ENCODE data around the gene ZNF628. TPM values are rescaled to one million over a fixed set of nuclear protein-coding genes. Genes with fewer than 3 reads are reported as not detected.
A peak's percentile ranks its signal among the peaks of the same experiment; 100 is the strongest.

Gene ZNF628
- total RNA-seq, 1 experiment from 2014 or later = 12.3 TPM

GRCh38 chr19:55459551-55459949 lies 16.9 kb upstream of the ZNF628 start:
- Mint-ChIP-seq H3K4me3 (ENCODE audit: unreplicated experiment) (no peak overlapping the region), H3K9me3 (ENCODE audit: unreplicated experiment) (no peaks in the 10 kb centered on the region), H3K27me3 (ENCODE audit: insufficient read depth, unreplicated experiment) (peaks cover 3% of the 10 kb centered on the region), H3K4me1 (ENCODE audit: low read depth, unreplicated experiment) (peaks cover 1% of the 10 kb centered on the region), H3K36me3 (ENCODE audit: insufficient read depth, unreplicated experiment) (peaks cover 28% of the 10 kb centered on the region), H3K27ac (ENCODE audit: unreplicated experiment) (no peak overlapping the region)
- Histone ChIP-seq H3K36me3 (ENCODE audit: control insufficient read depth, insufficient read depth, low read length) (no peaks in the 10 kb centered on the region; the same call in 1 of the 2 replicates), H3K4me3 (ENCODE audit: low read depth, low read length) (no peak overlapping the region), H3K4me1 (peaks cover 13% of the 10 kb centered on the region), H3K27me3 (replicated peaks; ENCODE audit: control insufficient read depth, insufficient read depth, low read length) (no peaks in the 10 kb centered on the region), H3K9me3 (no peaks in the 10 kb centered on the region)
- BruUV-seq (replicated peaks) = no TSS peak
- no peak for DNase-seq
- POLR2A ChIA-PET = no interaction called here
- intact Hi-C loops (cut with micrococcal nuclease; ENCODE audit: unreplicated experiment) = no loop called here
- CTCF ChIA-PET = no interaction called here
- TF ChIP-seq, protein P1, sequence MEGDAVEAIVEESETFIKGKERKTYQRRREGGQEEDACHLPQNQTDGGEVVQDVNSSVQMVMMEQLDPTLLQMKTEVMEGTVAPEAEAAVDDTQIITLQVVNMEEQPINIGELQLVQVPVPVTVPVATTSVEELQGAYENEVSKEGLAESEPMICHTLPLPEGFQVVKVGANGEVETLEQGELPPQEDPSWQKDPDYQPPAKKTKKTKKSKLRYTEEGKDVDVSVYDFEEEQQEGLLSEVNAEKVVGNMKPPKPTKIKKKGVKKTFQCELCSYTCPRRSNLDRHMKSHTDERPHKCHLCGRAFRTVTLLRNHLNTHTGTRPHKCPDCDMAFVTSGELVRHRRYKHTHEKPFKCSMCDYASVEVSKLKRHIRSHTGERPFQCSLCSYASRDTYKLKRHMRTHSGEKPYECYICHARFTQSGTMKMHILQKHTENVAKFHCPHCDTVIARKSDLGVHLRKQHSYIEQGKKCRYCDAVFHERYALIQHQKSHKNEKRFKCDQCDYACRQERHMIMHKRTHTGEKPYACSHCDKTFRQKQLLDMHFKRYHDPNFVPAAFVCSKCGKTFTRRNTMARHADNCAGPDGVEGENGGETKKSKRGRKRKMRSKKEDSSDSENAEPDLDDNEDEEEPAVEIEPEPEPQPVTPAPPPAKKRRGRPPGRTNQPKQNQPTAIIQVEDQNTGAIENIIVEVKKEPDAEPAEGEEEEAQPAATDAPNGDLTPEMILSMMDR (IDR thresholded peaks at IDR 0.05; ENCODE audit: insufficient read depth in 1 of 2, low read depth in 1 of 2, low read length in 1 of 2, severe bottlenecking in 1 of 2, unreplicated experiment in 1 of 2) = no peak

GRCh38 chr19:55459950-55460657 lies 16.3 kb upstream of the ZNF628 start:
- BruUV-seq (replicated peaks) = TSS peak; percentile 72
- DNase-seq = no peak
- intact Hi-C loops (cut with micrococcal nuclease; ENCODE audit: unreplicated experiment) = loop anchor here (2.0 kb wide), 1 partner anchor 17 kb away; the partner anchor contains the start of gene ZNF628
- CTCF ChIA-PET = no interaction called here
- no peaks in the 10 kb centered on the region for H3K9me3 ChIP-seq
- Mint-ChIP-seq H3K36me3 (ENCODE audit: insufficient read depth, unreplicated experiment) (peaks cover 25% of the 10 kb centered on the region), H3K9me3 (ENCODE audit: unreplicated experiment) (no peaks in the 10 kb centered on the region), H3K27me3 (ENCODE audit: insufficient read depth, unreplicated experiment) (peaks cover 3% of the 10 kb centered on the region), H3K27ac (ENCODE audit: unreplicated experiment) (no peak overlapping the region), H3K4me1 (ENCODE audit: low read depth, unreplicated experiment) (no peaks in the 10 kb centered on the region), H3K4me3 (ENCODE audit: unreplicated experiment) (peak overlapping the region; percentile 81)
- H3K27me3 ChIP-seq (replicated peaks; ENCODE audit: control insufficient read depth, insufficient read depth, low read length) = no peaks in the 10 kb centered on the region
- POLR2A ChIA-PET = no interaction called here
- H3K36me3 ChIP-seq (ENCODE audit: control insufficient read depth, insufficient read depth, low read length) = no peaks in the 10 kb centered on the region
- H3K4me3 ChIP-seq (ENCODE audit: low read depth, low read length) = peak overlapping the region; percentile 10; the same call in 1 of the 2 replicates
- peaks cover 13% of the 10 kb centered on the region for H3K4me1 ChIP-seq
- TF ChIP-seq, protein P1 (IDR thresholded peaks at IDR 0.05; ENCODE audit: insufficient read depth in 1 of 2, low read depth in 1 of 2, low read length in 1 of 2, severe bottlenecking in 1 of 2, unreplicated experiment in 1 of 2) = no peak

DNA sequence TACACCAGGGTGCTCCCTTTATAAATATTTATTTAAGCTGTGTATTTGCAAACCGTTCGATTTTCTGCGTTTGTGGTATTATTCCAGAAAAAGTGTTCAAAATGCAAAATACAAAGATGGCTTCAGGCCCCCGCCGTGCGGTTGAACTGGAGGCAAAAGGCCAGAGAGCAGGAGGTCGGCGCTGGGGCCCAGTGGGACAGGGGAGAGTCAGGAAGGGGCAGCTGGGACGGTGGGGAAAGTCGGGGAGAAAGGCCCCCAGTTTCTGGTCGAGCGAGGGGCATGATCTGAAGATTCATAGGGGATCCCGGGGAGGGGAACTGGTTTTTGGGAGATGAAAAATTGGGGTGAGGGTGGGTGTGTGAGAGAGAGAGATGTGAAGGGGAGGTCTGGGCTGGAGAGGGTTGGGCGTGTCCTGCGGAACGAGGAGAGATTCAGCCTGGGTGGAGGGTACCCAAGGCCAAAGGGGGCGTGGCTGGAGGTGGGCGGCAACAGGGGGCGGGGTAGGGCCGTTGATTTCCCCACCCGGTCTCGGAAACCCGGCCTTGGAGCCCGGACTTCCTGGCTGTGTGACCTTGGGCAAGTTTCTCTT lies 15.7 kb upstream of the ZNF628 start:
- H3K4me3 ChIP-seq (ENCODE audit: low read depth, low read length) = peak overlapping the region; percentile 67
- H3K4me1 Mint-ChIP-seq (ENCODE audit: low read depth, unreplicated experiment) = peaks cover 2% of the 10 kb centered on the region
- CTCF ChIA-PET = no interaction called here
- H3K27ac Mint-ChIP-seq (ENCODE audit: unreplicated experiment) = no peak overlapping the region
- H3K4me3 Mint-ChIP-seq (ENCODE audit: unreplicated experiment) = peak overlapping the region; percentile 81
- peaks cover 13% of the 10 kb centered on the region for H3K4me1 ChIP-seq
- no TSS peak for BruUV-seq (replicated peaks)
- H3K9me3 Mint-ChIP-seq (ENCODE audit: unreplicated experiment) = no peaks in the 10 kb centered on the region
- intact Hi-C loops (cut with micrococcal nuclease; ENCODE audit: unreplicated experiment) = loop anchor here (1.0 to 2.0 kb wide), 3 partner anchors 8 to 43 kb away; partner anchors contain the start of gene ZNF628
- peaks cover 20% of the 10 kb centered on the region for H3K36me3 Mint-ChIP-seq (ENCODE audit: insufficient read depth, unreplicated experiment)
- TF ChIP-seq, protein P1 (IDR thresholded peaks at IDR 0.05; ENCODE audit: insufficient read depth in 1 of 2, low read depth in 1 of 2, low read length in 1 of 2, severe bottlenecking in 1 of 2, unreplicated experiment in 1 of 2) = no peak
- peak; percentile 78 to 86 for DNase-seq
- no peaks in the 10 kb centered on the region for H3K36me3 ChIP-seq (ENCODE audit: control insufficient read depth, insufficient read depth, low read length)
- no peaks in the 10 kb centered on the region for H3K9me3 ChIP-seq
- POLR2A ChIA-PET = no interaction called here
- H3K27me3 ChIP-seq (replicated peaks; ENCODE audit: control insufficient read depth, insufficient read depth, low read length) = no peaks in the 10 kb centered on the region
- H3K27me3 Mint-ChIP-seq (ENCODE audit: insufficient read depth, unreplicated experiment) = peaks cover 3% of the 10 kb centered on the region
